HepG2 (cell line): ENCODE data around the gene CD109. TPM values are rescaled to one million over a fixed set of nuclear protein-coding genes. Genes with fewer than 3 reads are reported as not detected.

Experiments
- ATAC-seq: fragments of 200-7000 bp; cut with Tn5 transposase; 3 replicates; pipeline ENCODE4 v1.9.1; 2020; ENCODE audit warnings: mild to moderate bottlenecking, moderate library complexity
- BruUV-seq: library from RNA; stranded (reverse); fragments of 400-500 nt; replicated peaks from 2 replicates; lab custom pipeline; 2021; lab: Mats Ljungman, UMichigan
- CTCF ChIA-PET: fragments of 300-600 bp; formaldehyde crosslinking; extraction: SDS; loops from one replicate; lab custom pipeline; 2021; ENCODE audit warnings: low total read pairs, inconsistent platforms, low intra/inter-chr PET ratio; lab: Yijun Ruan, JAX
- POLR2A ChIA-PET: fragments of 350-600 bp; sonication (Branson Sonifier 250); formaldehyde crosslinking; loops from one replicate; lab custom pipeline; 2020; ENCODE audit warnings: antibody characterized with exemption, inconsistent platforms; lab: Yijun Ruan, JAX
- DNase-seq: peaks from one replicate; pipeline ENCODE4 v3.0.0-alpha.2; 2015; ENCODE audit warnings: low spot score
- FAIRE-seq: peaks from 3 replicates; lab custom pipeline; 2011; peaks lifted over from hg19 to GRCh38; lab: Jason Lieb, UNC
- H2AFZ ChIP-seq: one replicate; pipeline ENCODE4 v1.6.1; 2011; ENCODE audit warnings: low read length, inconsistent platforms
- H3K27ac ChIP-seq: fragments of 300-600 bp; 3 replicates; pipeline ENCODE4 v1.8.0; 2011; ENCODE audit warnings: mixed run types, mild to moderate bottlenecking, mixed read lengths, low read length, inconsistent platforms; ENCODE audit not compliant: insufficient read depth; ENCODE audit errors: extremely low read length
- H3K27me3 ChIP-seq, 2 experiments: fragments of 200-600 bp in 1 of 2; 2 replicates in 1 of 2; 3 replicates in 1 of 2; pipeline versions ENCODE4 v1.6.0 to v1.8.0; 2011; ENCODE audit warnings: low read length in 2 of 2, mild to moderate bottlenecking in 2 of 2, moderate library complexity in 2 of 2, inconsistent platforms in 1 of 2; ENCODE audit not compliant: insufficient read depth in 2 of 2, control insufficient read depth in 1 of 2
- H3K36me3 ChIP-seq, 2 experiments: fragments of 200-600 bp in 1 of 2; replicated peaks in 1 of 2; 2 replicates in 1 of 2; 3 replicates in 1 of 2; pipeline versions ENCODE4 v1.5.1 to v1.8.0; 2011; ENCODE audit warnings: low read length in 2 of 2, inconsistent platforms in 1 of 2; ENCODE audit not compliant: insufficient read depth in 2 of 2, control insufficient read depth in 1 of 2
- H3K4me1 ChIP-seq: 2 replicates; pipeline ENCODE4 v1.5.1; 2012; ENCODE audit warnings: low read length, inconsistent platforms; ENCODE audit not compliant: insufficient read depth
- H3K4me2 ChIP-seq: 2 replicates; pipeline ENCODE4 v1.6.0; 2011; ENCODE audit warnings: low read depth, low read length, inconsistent platforms
- H3K4me3 ChIP-seq, 3 experiments: fragments of 200-600 bp in 1 of 3; sonication (generic), shearing (Covaris generic) in 1 of 3; replicated peaks in 1 of 3; 2 replicates each; pipeline ENCODE4 v1.5.1; 2011 to 2016; ENCODE audit warnings: low read length in 3 of 3, inconsistent platforms in 2 of 3, low read depth in 2 of 3, mild to moderate bottlenecking in 2 of 3, control low read depth in 1 of 3, mixed read lengths in 1 of 3; ENCODE audit not compliant: insufficient read depth in 1 of 3
- H3K79me2 ChIP-seq: one replicate; pipeline ENCODE4 v1.6.1; 2011; ENCODE audit warnings: low read length, inconsistent platforms; ENCODE audit not compliant: insufficient read depth
- H3K9ac ChIP-seq: 2 replicates; pipeline ENCODE4 v1.6.0; 2011; ENCODE audit warnings: mild to moderate bottlenecking, low read depth, low read length, inconsistent platforms; ENCODE audit not compliant: insufficient read depth
- H3K9me3 ChIP-seq: 2 replicates; pipeline ENCODE4 v1.5.1; 2012; ENCODE audit warnings: mild to moderate bottlenecking, low read length
- H4K20me1 ChIP-seq: 2 replicates; pipeline ENCODE4 v1.6.0; 2011; ENCODE audit warnings: inconsistent platforms, mild to moderate bottlenecking, low read length, moderate library complexity; ENCODE audit not compliant: insufficient read depth
- CEBPB ChIP-seq: IDR thresholded peaks from 2 replicates; pipeline ENCODE4 v1.6.1; 2011; ENCODE audit warnings: low read depth, low read length, improper control_type of control experiment, borderline replicate concordance
- ELF4 ChIP-seq: sonication (generic); formaldehyde crosslinking; IDR thresholded peaks from 2 replicates; pipeline ENCODE4 v1.5.0; 2020; ENCODE audit warnings: missing genetic modification reagents, mild to moderate bottlenecking, moderate library complexity, borderline replicate concordance
- FOXK1 ChIP-seq: sonication (generic); formaldehyde crosslinking; IDR thresholded peaks from 2 replicates; pipeline ENCODE4 v1.4.0; 2020; ENCODE audit warnings: low read depth, missing genetic modification reagents, borderline replicate concordance
- NAIF1 ChIP-seq: sonication (generic); formaldehyde crosslinking; IDR thresholded peaks from 2 replicates; pipeline ENCODE4 v1.5.0; 2020; ENCODE audit warnings: mild to moderate bottlenecking, missing genetic modification reagents, borderline replicate concordance
- POGZ ChIP-seq: sonication (generic); formaldehyde crosslinking; IDR thresholded peaks from 2 replicates; pipeline ENCODE4 v1.4.0; 2020; ENCODE audit warnings: mild to moderate bottlenecking, missing genetic modification reagents
- SKI ChIP-seq: fragments of 450-650 bp; IDR thresholded peaks from one replicate; pipeline ENCODE4 v1.6.1; 2018; ENCODE audit warnings: mild to moderate bottlenecking; ENCODE audit not compliant: partially characterized antibody
- SRY ChIP-seq: sonication (generic); formaldehyde crosslinking; IDR thresholded peaks from 2 replicates; pipeline ENCODE4 v1.8.0; 2022; ENCODE audit warnings: mild to moderate bottlenecking, missing genetic modification reagents
- TOE1 ChIP-seq: sonication (generic); formaldehyde crosslinking; IDR thresholded peaks from 2 replicates; pipeline ENCODE4 v1.4.0; 2020; ENCODE audit warnings: mild to moderate bottlenecking, missing genetic modification reagents
- ZNF230 ChIP-seq: sonication (generic); formaldehyde crosslinking; IDR thresholded peaks from 2 replicates; pipeline ENCODE4 v1.4.0; 2020; ENCODE audit warnings: mild to moderate bottlenecking, missing genetic modification reagents
- ZNF253 ChIP-seq: sonication (generic); formaldehyde crosslinking; IDR thresholded peaks from 2 replicates; pipeline ENCODE4 v1.8.0; 2022; ENCODE audit warnings: mild to moderate bottlenecking, missing genetic modification reagents, borderline replicate concordance
- ZNF644 ChIP-seq: IDR thresholded peaks from 2 replicates; pipeline ENCODE4 v1.6.1; 2016; ENCODE audit warnings: low read depth
- ZNF83 ChIP-seq: sonication (generic); formaldehyde crosslinking; IDR thresholded peaks from 2 replicates; pipeline ENCODE4 v1.4.0; 2020; ENCODE audit warnings: missing genetic modification reagents, mild to moderate bottlenecking, borderline replicate concordance
- in situ Hi-C: cut with HindIII; loops from 2 replicates; pipeline ENCODE4 v1.10.0; 2017; ENCODE audit warnings: low pct_unique_long_range_greater_than_20kb; ENCODE audit not compliant: extremely low pct_ligation_motif_present
- intact Hi-C: fragments of 100-400 bp; cut with micrococcal nuclease; formaldehyde crosslinking; loops from one replicate; pipeline ENCODE4 v1.10.0; 2022; ENCODE audit not compliant: unreplicated experiment
- polyA plus RNA-seq, 8 experiments: library from polyadenylated mRNA; depleted of rRNA in 3 of 8; stranded (reverse) in 7 of 8; unstranded in 1 of 8; fragments of >200 nt; fragmentation: Illumina TruSeq in 4 of 8; extraction: Trizol in 4 of 8; gene quantifications; 2 replicates each; pipeline versions ENCODE4 v1.2.1 to v1.2.3, GENCODE V29; 2011 to 2016; ENCODE audit warnings: low read depth in 4 of 8, missing spikeins in 1 of 8, mixed read lengths in 1 of 8; ENCODE audit not compliant: insufficient read depth in 1 of 8
- total RNA-seq, 5 experiments: library from RNA; depleted of rRNA; stranded (reverse); fragments of >200 nt; fragmentation: Illumina TruSeq; extraction: Trizol; gene quantifications; 2 replicates each; pipeline ENCODE4 v1.2.3, GENCODE V29; 2016; ENCODE audit warnings: low read depth in 1 of 5
- TF ChIP-seq, protein P1 (sequence below): IDR thresholded peaks from 2 replicates; pipeline ENCODE4 v1.6.1; 2016; ENCODE audit warnings: control low read depth

Gene CD109
- total and polyA plus RNA-seq, 2 of the 13 experiments (the other 11 are each of a cell fraction or from before 2014, with no cell fraction given): 0.93 to 2.1 TPM

DNA sequence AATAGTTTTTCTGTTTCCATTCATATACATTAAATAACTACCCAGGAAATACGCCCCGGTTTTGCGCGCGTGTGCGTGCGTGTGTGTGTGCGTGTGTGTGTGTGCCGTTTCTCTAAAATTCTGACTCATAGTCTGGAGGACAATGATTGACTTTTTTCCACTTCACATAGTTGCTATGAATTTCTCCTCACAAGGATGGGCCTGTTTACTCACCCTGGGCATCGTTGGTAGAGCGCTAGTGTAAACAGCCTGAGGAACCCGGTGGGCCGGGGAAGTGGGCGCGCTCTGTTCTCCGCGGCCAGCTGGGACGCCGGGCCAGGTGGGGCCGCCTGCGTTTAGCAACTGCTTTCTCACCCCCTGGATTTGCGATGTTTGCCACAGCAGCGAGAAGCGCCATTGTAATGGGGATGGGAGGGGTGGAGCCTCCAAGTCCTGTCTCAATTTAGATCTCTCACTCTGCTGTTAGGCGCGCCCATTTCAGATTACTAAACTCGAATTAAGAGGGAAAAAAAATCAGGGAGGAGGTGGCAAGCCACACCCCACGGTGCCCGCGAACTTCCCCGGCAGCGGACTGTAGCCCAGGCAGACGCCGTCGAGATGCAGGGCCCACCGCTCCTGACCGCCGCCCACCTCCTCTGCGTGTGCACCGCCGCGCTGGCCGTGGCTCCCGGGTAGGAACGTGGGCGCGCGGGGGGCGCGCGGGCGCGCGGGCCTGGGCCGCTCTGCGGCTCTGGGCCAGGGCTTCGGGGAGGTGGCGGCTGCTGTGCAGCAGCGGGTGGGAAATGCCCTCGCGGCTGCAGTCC lies at the start of gene CD109 (continued):
- TF ChIP-seq ZNF230 (CRISPR knock-in tag): no peak
- 0 out of 2 replicates have a peak, but pooled peaks have one; percentile 2 for TF ChIP-seq CEBPB
- TF ChIP-seq TOE1: no peak
- no peak for TF ChIP-seq SKI
- TF ChIP-seq SRY (CRISPR knock-in tag): no peak
- 0 out of 2 replicates have a peak, but pooled peaks have one; percentile 32 for TF ChIP-seq FOXK1 (CRISPR knock-in tag)

DNA sequence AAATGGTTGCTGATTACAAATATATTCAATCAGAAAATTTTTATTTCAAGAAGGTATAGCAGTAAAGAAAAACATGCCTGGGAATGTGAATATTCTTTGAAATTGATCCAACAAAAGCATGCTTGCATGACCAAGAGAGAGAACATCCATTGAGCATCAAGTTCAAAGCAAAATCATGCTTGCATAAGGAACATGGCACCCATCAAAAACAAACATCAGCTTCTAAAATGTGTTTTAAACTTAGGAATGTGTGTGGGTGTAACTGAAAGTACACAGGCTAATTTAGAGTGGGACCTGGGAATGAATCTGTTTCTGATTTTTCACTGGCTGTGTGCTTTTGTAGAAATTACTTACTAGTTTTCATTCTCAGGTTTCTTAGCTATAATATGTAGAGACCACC lies 47.8 kb upstream of the CD109 start:
- POLR2A ChIA-PET: interaction anchor here (1.2 kb wide), 1 partner anchor 187 kb away, joined by 4 read pairs; the partner anchor contains the start of gene MTO1
- in situ Hi-C loops: no loop called here
- no peak for ATAC-seq

More for the DNA sequence above, 47.8 kb upstream of the CD109 start:
- H2AFZ ChIP-seq: no peak overlapping the region
- no peaks in the 10 kb centered on the region for H4K20me1 ChIP-seq
- no peak overlapping the region for H3K4me3 ChIP-seq
- H3K27me3 ChIP-seq: no peaks in the 10 kb centered on the region; a peak in 1 of 5 replicates
- DNase-seq (peak; percentile 26), FAIRE-seq (no peak)
- TF ChIP-seq ZNF644 (CRISPR knock-in tag) (peak; percentile 54; the same call in 1 of the 2 replicates), ZNF83 (no peak), ELF4 (no peak), POGZ (CRISPR knock-in tag) (no peak), ZNF253 (no peak), NAIF1 (no peak)
- TF ChIP-seq, protein P1, sequence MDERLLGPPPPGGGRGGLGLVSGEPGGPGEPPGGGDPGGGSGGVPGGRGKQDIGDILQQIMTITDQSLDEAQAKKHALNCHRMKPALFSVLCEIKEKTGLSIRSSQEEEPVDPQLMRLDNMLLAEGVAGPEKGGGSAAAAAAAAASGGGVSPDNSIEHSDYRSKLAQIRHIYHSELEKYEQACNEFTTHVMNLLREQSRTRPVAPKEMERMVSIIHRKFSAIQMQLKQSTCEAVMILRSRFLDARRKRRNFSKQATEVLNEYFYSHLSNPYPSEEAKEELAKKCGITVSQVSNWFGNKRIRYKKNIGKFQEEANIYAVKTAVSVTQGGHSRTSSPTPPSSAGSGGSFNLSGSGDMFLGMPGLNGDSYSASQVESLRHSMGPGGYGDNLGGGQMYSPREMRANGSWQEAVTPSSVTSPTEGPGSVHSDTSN (CRISPR knock-in tag): no peak
- no TSS peak for BruUV-seq
- no peak overlapping the region for H3K4me2 ChIP-seq
- CTCF ChIA-PET: no interaction called here
- peaks cover 14% of the 10 kb centered on the region for H3K4me1 ChIP-seq
- peaks cover 8% of the 10 kb centered on the region for H3K79me2 ChIP-seq
- no peak overlapping the region for H3K27ac ChIP-seq
- H3K9ac ChIP-seq: no peak overlapping the region
- intact Hi-C loops: no loop called here
- peaks cover 2 to 3% of the 10 kb centered on the region in 2 experiments; a peak in 1 of 5 replicates for H3K36me3 ChIP-seq
- H3K9me3 ChIP-seq: no peaks in the 10 kb centered on the region
